Measurements from ENCODE around the gene GLE1.

The GLE1 gene

GRCh38 chr9:128481561-128481960 is 23.0 kb upstream of the GLE1 start:
- Histone ChIP-seq H3K9me3 (ENCODE audit: control insufficient read depth, insufficient read depth, low read length) (no peaks in the 10 kb centered on the region), H3K27me3 (ENCODE audit: control insufficient read depth, insufficient read depth, low read length) (no peaks in the 10 kb centered on the region), H3K36me3 (ENCODE audit: control insufficient read depth, insufficient read depth, low read length) (no peaks in the 10 kb centered on the region), H3K9ac (ENCODE audit: low read depth, low read length) (no peak overlapping the region), H3K4me1 (ENCODE audit: control insufficient read depth, insufficient read depth, low read length) (no peaks in the 10 kb centered on the region), H3K4me3 (ENCODE audit: low read depth, low read length) (no peak overlapping the region)

DNA sequence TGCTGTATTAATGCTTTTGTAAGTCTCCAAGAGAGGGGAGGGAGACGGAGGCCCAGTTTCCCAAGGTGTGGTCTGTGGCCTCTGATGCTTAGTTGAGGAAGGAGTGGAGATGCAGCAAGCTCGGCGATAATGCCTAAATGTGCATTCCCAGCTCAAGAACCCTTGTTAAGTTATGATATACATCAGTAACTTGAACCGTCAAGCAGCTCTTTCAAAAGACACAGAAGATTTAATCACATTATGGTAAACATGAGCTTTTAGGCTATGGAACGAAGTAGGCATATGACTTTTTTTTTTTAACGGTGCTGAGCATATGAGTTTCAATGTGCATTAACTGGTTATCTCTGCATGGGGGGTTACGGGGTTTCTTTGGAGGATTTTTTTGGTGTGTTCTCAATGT is 22.3 kb upstream of the GLE1 start:
- H3K36me3 ChIP-seq (ENCODE audit: control insufficient read depth, insufficient read depth, low read length): peaks cover under 1% of the 10 kb centered on the region
- no peak overlapping the region for H3K4me3 ChIP-seq (ENCODE audit: low read depth, low read length)
- H3K9me3 ChIP-seq (ENCODE audit: control insufficient read depth, insufficient read depth, low read length): no peaks in the 10 kb centered on the region
- H3K4me1 ChIP-seq (ENCODE audit: control insufficient read depth, insufficient read depth, low read length): no peaks in the 10 kb centered on the region
- H3K27me3 ChIP-seq (ENCODE audit: control insufficient read depth, insufficient read depth, low read length): no peaks in the 10 kb centered on the region
- H3K9ac ChIP-seq (ENCODE audit: low read depth, low read length): no peak overlapping the region

DNA sequence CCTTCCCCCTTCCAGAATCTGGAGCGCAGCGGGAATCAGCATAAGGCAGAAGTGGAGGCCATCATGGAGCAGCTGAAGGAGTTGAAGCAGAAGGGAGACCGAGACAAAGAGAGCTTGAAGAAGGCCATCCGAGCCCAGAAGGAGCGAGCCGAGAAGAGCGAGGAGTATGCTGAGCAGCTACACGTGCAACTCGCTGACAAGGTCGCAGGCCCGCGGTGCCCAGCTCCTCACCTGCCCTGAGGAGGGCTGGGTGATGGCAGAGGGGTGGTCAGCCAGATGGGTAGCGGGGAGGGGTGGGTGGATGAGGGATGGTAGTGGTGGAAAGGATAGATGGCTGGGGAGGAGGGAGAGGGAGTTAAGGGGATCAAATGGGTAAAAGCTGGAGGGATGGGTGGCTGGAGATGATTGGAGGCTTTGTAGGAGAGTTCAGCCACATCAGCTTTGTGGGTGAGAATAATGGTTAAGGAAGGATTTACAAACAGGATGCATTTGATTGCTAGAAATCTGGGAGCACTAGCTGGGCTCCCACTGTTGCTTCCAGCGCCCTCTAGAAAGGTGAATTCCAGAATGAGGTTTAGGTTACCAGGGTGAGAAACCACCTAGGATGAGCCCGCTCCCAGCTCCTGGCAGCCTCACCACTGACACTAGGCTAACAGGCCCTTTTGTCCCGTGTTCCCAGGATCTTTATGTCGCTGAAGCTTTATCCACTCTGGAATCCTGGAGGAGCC is 19.7 kb upstream of the GLE1 start:
- no peaks in the 10 kb centered on the region for H3K4me1 ChIP-seq (ENCODE audit: control insufficient read depth, insufficient read depth, low read length)
- peaks cover 2% of the 10 kb centered on the region for H3K36me3 ChIP-seq (ENCODE audit: control insufficient read depth, insufficient read depth, low read length)
- no peak overlapping the region for H3K4me3 ChIP-seq (ENCODE audit: low read depth, low read length)
- H3K9me3 ChIP-seq (ENCODE audit: control insufficient read depth, insufficient read depth, low read length): no peaks in the 10 kb centered on the region
- no peak overlapping the region for H3K9ac ChIP-seq (ENCODE audit: low read depth, low read length)
- H3K27me3 ChIP-seq (ENCODE audit: control insufficient read depth, insufficient read depth, low read length): no peaks in the 10 kb centered on the region

DNA sequence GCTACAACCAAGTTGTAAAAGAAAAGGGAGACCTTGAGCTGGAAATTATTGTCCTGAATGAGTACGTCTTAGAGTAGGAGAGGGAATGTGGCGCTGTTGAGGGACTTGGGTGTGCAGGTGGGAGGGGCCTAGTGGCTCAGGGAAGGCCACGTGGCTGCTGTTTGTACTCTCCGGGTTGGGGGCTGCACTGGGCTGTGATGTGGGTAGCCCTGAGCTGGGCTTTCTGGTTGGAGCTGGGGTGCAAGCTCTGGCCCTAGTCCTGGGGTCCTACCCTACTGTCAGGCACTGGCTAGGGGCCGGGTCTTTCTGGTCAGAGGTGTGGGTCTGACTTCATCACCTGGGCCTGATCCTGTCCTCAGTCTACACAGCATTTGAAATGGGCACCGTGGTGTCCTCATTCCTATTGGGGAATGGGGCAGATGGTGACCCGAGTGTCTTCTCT is 19.1 kb upstream of the GLE1 start:
- H3K4me1 ChIP-seq (ENCODE audit: control insufficient read depth, insufficient read depth, low read length): no peaks in the 10 kb centered on the region
- H3K9me3 ChIP-seq (ENCODE audit: control insufficient read depth, insufficient read depth, low read length): no peaks in the 10 kb centered on the region
- H3K9ac ChIP-seq (ENCODE audit: low read depth, low read length): no peak overlapping the region
- no peaks in the 10 kb centered on the region for H3K27me3 ChIP-seq (ENCODE audit: control insufficient read depth, insufficient read depth, low read length)
- H3K4me3 ChIP-seq (ENCODE audit: low read depth, low read length): no peak overlapping the region
- H3K36me3 ChIP-seq (ENCODE audit: control insufficient read depth, insufficient read depth, low read length): peaks cover 2% of the 10 kb centered on the region

GRCh38 chr9:128486201-128486600 is 18.3 kb upstream of the GLE1 start:
- H3K27me3 ChIP-seq (ENCODE audit: control insufficient read depth, insufficient read depth, low read length): no peaks in the 10 kb centered on the region
- peaks cover 2% of the 10 kb centered on the region for H3K36me3 ChIP-seq (ENCODE audit: control insufficient read depth, insufficient read depth, low read length)
- no peaks in the 10 kb centered on the region for H3K4me1 ChIP-seq (ENCODE audit: control insufficient read depth, insufficient read depth, low read length)
- H3K4me3 ChIP-seq (ENCODE audit: low read depth, low read length): no peak overlapping the region
- H3K9me3 ChIP-seq (ENCODE audit: control insufficient read depth, insufficient read depth, low read length): no peaks in the 10 kb centered on the region
- no peak overlapping the region for H3K9ac ChIP-seq (ENCODE audit: low read depth, low read length)

- no peaks in the 10 kb centered on the region for H3K27me3 ChIP-seq (ENCODE audit: control insufficient read depth, insufficient read depth, low read length)
- no peak overlapping the region for H3K4me3 ChIP-seq (ENCODE audit: low read depth, low read length)
- H3K4me1 ChIP-seq (ENCODE audit: control insufficient read depth, insufficient read depth, low read length): no peaks in the 10 kb centered on the region
- no peaks in the 10 kb centered on the region for H3K9me3 ChIP-seq (ENCODE audit: control insufficient read depth, insufficient read depth, low read length)
- no peak overlapping the region for H3K9ac ChIP-seq (ENCODE audit: low read depth, low read length)
- H3K36me3 ChIP-seq (ENCODE audit: control insufficient read depth, insufficient read depth, low read length): peaks cover 9% of the 10 kb centered on the region
Measured at GRCh38 chr9:128493424-128493823, 11.1 kb upstream of the GLE1 start.

DNA sequence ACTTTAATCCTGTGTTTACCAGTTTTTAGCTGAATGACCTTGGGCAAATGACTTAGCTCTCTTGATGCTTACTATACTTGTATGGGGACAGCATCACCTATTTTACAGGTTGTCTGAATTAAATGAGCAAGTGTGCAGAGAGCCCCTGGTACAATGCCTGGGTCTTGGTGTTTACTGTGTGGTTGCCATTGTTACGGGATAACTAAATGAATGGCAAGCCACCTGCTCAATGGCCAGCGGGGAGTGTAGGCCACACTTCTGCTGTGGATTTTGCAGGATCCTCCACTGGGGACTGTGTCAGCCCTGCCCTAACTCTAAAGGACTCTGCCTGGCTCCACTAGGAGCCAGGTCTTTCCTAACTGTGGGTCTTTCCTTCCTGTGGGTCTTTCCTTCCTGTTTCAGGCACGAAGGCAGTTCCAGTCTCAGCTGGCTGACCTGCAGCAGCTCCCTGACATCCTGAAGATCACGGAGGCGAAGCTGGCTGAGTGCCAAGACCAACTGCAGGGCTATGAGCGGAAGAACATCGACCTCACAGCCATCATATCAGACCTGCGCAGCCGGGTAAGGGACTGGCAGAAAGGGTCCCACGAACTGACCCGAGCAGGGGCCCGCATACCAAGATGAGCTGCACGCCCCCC is 10.3 kb upstream of the GLE1 start:
- H3K4me3 ChIP-seq (ENCODE audit: low read depth, low read length): no peak overlapping the region
- H3K9me3 ChIP-seq (ENCODE audit: control insufficient read depth, insufficient read depth, low read length): no peaks in the 10 kb centered on the region
- H3K4me1 ChIP-seq (ENCODE audit: control insufficient read depth, insufficient read depth, low read length): no peaks in the 10 kb centered on the region
- no peaks in the 10 kb centered on the region for H3K27me3 ChIP-seq (ENCODE audit: control insufficient read depth, insufficient read depth, low read length)
- peaks cover 14% of the 10 kb centered on the region for H3K36me3 ChIP-seq (ENCODE audit: control insufficient read depth, insufficient read depth, low read length)
- H3K9ac ChIP-seq (ENCODE audit: low read depth, low read length): no peak overlapping the region

DNA sequence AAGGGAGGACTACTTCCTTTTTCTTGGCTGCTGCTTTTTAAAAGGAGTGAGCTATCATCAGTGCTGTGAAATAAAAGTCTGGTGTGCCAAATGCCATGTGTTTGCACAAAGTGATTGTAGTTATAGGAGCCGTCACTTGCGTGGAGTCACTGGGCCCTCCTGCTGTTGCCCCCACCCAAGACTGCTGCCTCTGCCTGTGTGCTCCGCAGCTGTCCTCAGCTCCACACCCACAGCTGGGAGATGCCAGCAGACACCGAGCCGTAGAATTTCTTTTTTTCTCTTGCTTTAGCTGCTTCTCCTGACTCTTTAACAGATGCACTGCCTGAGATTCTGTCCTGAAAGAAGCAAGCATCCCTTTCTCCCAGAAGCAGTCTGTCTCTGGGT is 9.8 kb upstream of the GLE1 start:
- Histone ChIP-seq H3K27me3 (ENCODE audit: control insufficient read depth, insufficient read depth, low read length) (no peaks in the 10 kb centered on the region), H3K4me3 (ENCODE audit: low read depth, low read length) (no peak overlapping the region)

GRCh38 chr9:128495296-128495695 is 9.2 kb upstream of the GLE1 start:
- no peak overlapping the region for H3K9ac ChIP-seq (ENCODE audit: low read depth, low read length)

More for the DNA sequence above, 9.8 kb upstream of the GLE1 start:
- Histone ChIP-seq H3K36me3 (ENCODE audit: control insufficient read depth, insufficient read depth, low read length) (peaks cover 14% of the 10 kb centered on the region), H3K4me1 (ENCODE audit: control insufficient read depth, insufficient read depth, low read length) (no peaks in the 10 kb centered on the region), H3K9me3 (ENCODE audit: control insufficient read depth, insufficient read depth, low read length) (no peaks in the 10 kb centered on the region), H3K9ac (ENCODE audit: low read depth, low read length) (no peak overlapping the region)

GRCh38 chr9:128495804-128496417 is 8.6 kb upstream of the GLE1 start:
- Histone ChIP-seq H3K9ac (ENCODE audit: low read depth, low read length) (no peak overlapping the region), H3K4me1 (ENCODE audit: control insufficient read depth, insufficient read depth, low read length) (no peaks in the 10 kb centered on the region), H3K4me3 (ENCODE audit: low read depth, low read length) (no peak overlapping the region), H3K27me3 (ENCODE audit: control insufficient read depth, insufficient read depth, low read length) (no peaks in the 10 kb centered on the region), H3K9me3 (ENCODE audit: control insufficient read depth, insufficient read depth, low read length) (no peaks in the 10 kb centered on the region), H3K36me3 (ENCODE audit: control insufficient read depth, insufficient read depth, low read length) (peaks cover 14% of the 10 kb centered on the region)

More at GRCh38 chr9:128495296-128495695, 9.2 kb upstream of the GLE1 start:
- Histone ChIP-seq H3K4me3 (ENCODE audit: low read depth, low read length) (no peak overlapping the region), H3K36me3 (ENCODE audit: control insufficient read depth, insufficient read depth, low read length) (peaks cover 14% of the 10 kb centered on the region), H3K9me3 (ENCODE audit: control insufficient read depth, insufficient read depth, low read length) (no peaks in the 10 kb centered on the region), H3K4me1 (ENCODE audit: control insufficient read depth, insufficient read depth, low read length) (no peaks in the 10 kb centered on the region), H3K27me3 (ENCODE audit: control insufficient read depth, insufficient read depth, low read length) (no peaks in the 10 kb centered on the region)

- Histone ChIP-seq H3K36me3 (ENCODE audit: control insufficient read depth, insufficient read depth, low read length) (peaks cover 8% of the 10 kb centered on the region), H3K4me1 (ENCODE audit: control insufficient read depth, insufficient read depth, low read length) (no peaks in the 10 kb centered on the region), H3K9ac (ENCODE audit: low read depth, low read length) (no peak overlapping the region), H3K27me3 (ENCODE audit: control insufficient read depth, insufficient read depth, low read length) (no peaks in the 10 kb centered on the region), H3K4me3 (ENCODE audit: low read depth, low read length) (no peak overlapping the region), H3K9me3 (ENCODE audit: control insufficient read depth, insufficient read depth, low read length) (no peaks in the 10 kb centered on the region)
Measured at GRCh38 chr9:128497824-128498610, 6.5 kb upstream of the GLE1 start.
